ENCODE measurements around the gene HECA.
"Not testable (repeated sequence)": the region's sequence is repeated elsewhere in the genome, so short reads cannot be mapped to it uniquely, and the experiment has no call there.

Gene HECA

GRCh38 chr6:139137706-139138105 is 2.8 kb downstream of the HECA start:
- no peak for DNase-seq

GRCh38 chr6:139140854-139141253 is 6.0 kb downstream of the HECA start:
- DNase-seq = not testable (repeated sequence)

GRCh38 chr6:139142262-139142661 is 7.4 kb downstream of the HECA start:
- DNase-seq = no peak

GRCh38 chr6:139143111-139143510 is 8.2 kb downstream of the HECA start:
- no peak for DNase-seq

GRCh38 chr6:139144490-139145085 is 9.7 kb downstream of the HECA start:
- no peak for DNase-seq

- DNase-seq = no peak
These were observed 10.8 kb downstream of the HECA start for GRCh38 chr6:139145661-139146060.

GRCh38 chr6:139146317-139146726 is 11.4 kb downstream of the HECA start:
- DNase-seq = no peak

- no peak for DNase-seq
These were observed 12.7 kb downstream of the HECA start for GRCh38 chr6:139147628-139148027.

- no peak for DNase-seq
These were observed 13.8 kb downstream of the HECA start for GRCh38 chr6:139148557-139149235.

GRCh38 chr6:139149383-139149782 is 14.5 kb downstream of the HECA start:
- DNase-seq = no peak

GRCh38 chr6:139150920-139151319 is 16.0 kb downstream of the HECA start:
- DNase-seq = no peak

- DNase-seq = no peak
These were observed 16.7 kb downstream of the HECA start for GRCh38 chr6:139151425-139152087.

- no peak for DNase-seq
These were observed 17.4 kb downstream of the HECA start for GRCh38 chr6:139152088-139152891.

GRCh38 chr6:139152892-139153271 is 18.0 kb downstream of the HECA start:
- no peak for DNase-seq

GRCh38 chr6:139153855-139154254 is 19.0 kb downstream of the HECA start:
- DNase-seq = no peak

GRCh38 chr6:139154881-139155547 is 20.1 kb downstream of the HECA start:
- DNase-seq = no peak

GRCh38 chr6:139156102-139156501 is 21.2 kb downstream of the HECA start:
- DNase-seq = no peak

GRCh38 chr6:139156551-139156950 is 21.7 kb downstream of the HECA start:
- no peak for DNase-seq

GRCh38 chr6:139157086-139157485 is 22.2 kb downstream of the HECA start:
- DNase-seq = not testable (repeated sequence)

GRCh38 chr6:139159016-139159415 is 24.1 kb downstream of the HECA start:
- no peak for DNase-seq

- DNase-seq = peak; percentile 71
These were observed 26.3 kb downstream of the HECA start for GRCh38 chr6:139161169-139161568.

- DNase-seq = peak; percentile 39
These were observed 27.0 kb downstream of the HECA start for GRCh38 chr6:139161817-139162284.

- DNase-seq = peak; percentile 21
These were observed 29.1 kb downstream of the HECA start for GRCh38 chr6:139164001-139164400.
